ENCODE data around the gene SLX9. TPM values are rescaled to one million over a fixed set of nuclear protein-coding genes. Genes with fewer than 3 reads are reported as not detected.

SLX9 gene
- polyA plus RNA-seq, 1 donor from 2014 or later: 15.4 TPM

DNA sequence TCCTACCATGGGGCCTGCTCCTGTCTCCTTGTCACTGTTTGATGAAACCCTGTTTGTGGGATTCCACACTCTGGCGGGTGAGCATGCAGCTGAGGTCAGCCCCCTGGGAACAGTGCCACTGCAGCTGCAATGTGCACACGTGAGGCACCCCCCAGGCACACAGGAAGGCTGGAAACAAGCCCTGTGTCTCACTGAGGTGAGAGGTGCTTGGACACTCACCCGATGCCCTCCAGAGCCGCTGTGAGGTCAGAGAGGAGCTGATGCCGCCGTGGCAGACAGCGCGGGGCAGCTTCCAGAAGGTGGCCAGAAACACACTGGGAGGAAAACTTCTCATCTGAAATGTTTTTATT, 49.7 kb downstream of the SLX9 start:
- no peaks in the 10 kb centered on the region for H3K27me3 ChIP-seq (ENCODE audit: insufficient read depth, low read depth, low read length)
- H2AFZ ChIP-seq (ENCODE audit: low read depth, low read length): no peak overlapping the region
- TF ChIP-seq POLR2AphosphoS5 (IDR thresholded peaks at IDR 0.05) (peak; percentile 38), RAD21 (conservative IDR thresholded peaks at IDR 0.05) (no peak), EP300 (conservative IDR thresholded peaks at IDR 0.05; ENCODE audit: poor library complexity, severe bottlenecking) (no peak)
- no peaks in the 10 kb centered on the region for H3K9me3 ChIP-seq (ENCODE audit: low read length)
- no peaks in the 10 kb centered on the region for H3K79me2 ChIP-seq (replicated peaks; ENCODE audit: insufficient read depth, low read length)
- H3K27ac ChIP-seq (ENCODE audit: low read length): no peak overlapping the region
- no peaks in the 10 kb centered on the region for H3K9me2 ChIP-seq (ENCODE audit: insufficient read depth, low read length)
- peak overlapping the region; percentile 27 for H3K9ac ChIP-seq (ENCODE audit: low read length)
- no peak overlapping the region for H3K4me2 ChIP-seq (ENCODE audit: low read length)
- no peaks in the 10 kb centered on the region for H3F3A ChIP-seq (ENCODE audit: insufficient read depth, low read length, poor library complexity, severe bottlenecking)
- no peaks in the 10 kb centered on the region for H4K20me1 ChIP-seq (ENCODE audit: insufficient read depth)
- peak overlapping the region; percentile 15 for H3K4me3 ChIP-seq (ENCODE audit: low read length)
- no peaks in the 10 kb centered on the region for H3K36me3 ChIP-seq (ENCODE audit: insufficient read depth, low read length)

- H3K27ac ChIP-seq (ENCODE audit: low read length): no peak overlapping the region
- H3K9me3 ChIP-seq (ENCODE audit: low read length): no peaks in the 10 kb centered on the region
These were observed 50.3 kb downstream of the SLX9 start for GRCh38 chr21:44989943-44990780.

More at GRCh38 chr21:44989943-44990780, 50.3 kb downstream of the SLX9 start:
- Histone ChIP-seq H3K4me2 (ENCODE audit: low read length) (no peak overlapping the region), H3K79me2 (replicated peaks; ENCODE audit: insufficient read depth, low read length) (no peaks in the 10 kb centered on the region), H2AFZ (ENCODE audit: low read depth, low read length) (no peak overlapping the region), H3K9ac (ENCODE audit: low read length) (no peak overlapping the region), H3K9me2 (ENCODE audit: insufficient read depth, low read length) (no peaks in the 10 kb centered on the region), H3K4me3 (ENCODE audit: low read length) (no peak overlapping the region), H3F3A (ENCODE audit: insufficient read depth, low read length, poor library complexity, severe bottlenecking) (no peaks in the 10 kb centered on the region), H3K27me3 (ENCODE audit: insufficient read depth, low read depth, low read length) (no peaks in the 10 kb centered on the region), H4K20me1 (ENCODE audit: insufficient read depth) (no peaks in the 10 kb centered on the region), H3K36me3 (ENCODE audit: insufficient read depth, low read length) (no peaks in the 10 kb centered on the region)
- TF ChIP-seq SMC3 (conservative IDR thresholded peaks at IDR 0.05; ENCODE audit: poor library complexity) (no peak), TAF1 (IDR thresholded peaks at IDR 0.05; ENCODE audit: low read depth) (no peak), EZH2 (IDR thresholded peaks at IDR 0.05; ENCODE audit: borderline replicate concordance, insufficient read depth, low read length, poor library complexity, severe bottlenecking) (no peak), EP300 (conservative IDR thresholded peaks at IDR 0.05; ENCODE audit: poor library complexity, severe bottlenecking) (no peak), POLR2AphosphoS5 (IDR thresholded peaks at IDR 0.05) (no peak), MXI1 (conservative IDR thresholded peaks at IDR 0.05; ENCODE audit: poor library complexity, severe bottlenecking) (no peak), CTCF (IDR thresholded peaks at IDR 0.05; ENCODE audit: poor library complexity, severe bottlenecking) (no peak), RAD21 (conservative IDR thresholded peaks at IDR 0.05) (no peak)
- TF ChIP-seq, protein P1, sequence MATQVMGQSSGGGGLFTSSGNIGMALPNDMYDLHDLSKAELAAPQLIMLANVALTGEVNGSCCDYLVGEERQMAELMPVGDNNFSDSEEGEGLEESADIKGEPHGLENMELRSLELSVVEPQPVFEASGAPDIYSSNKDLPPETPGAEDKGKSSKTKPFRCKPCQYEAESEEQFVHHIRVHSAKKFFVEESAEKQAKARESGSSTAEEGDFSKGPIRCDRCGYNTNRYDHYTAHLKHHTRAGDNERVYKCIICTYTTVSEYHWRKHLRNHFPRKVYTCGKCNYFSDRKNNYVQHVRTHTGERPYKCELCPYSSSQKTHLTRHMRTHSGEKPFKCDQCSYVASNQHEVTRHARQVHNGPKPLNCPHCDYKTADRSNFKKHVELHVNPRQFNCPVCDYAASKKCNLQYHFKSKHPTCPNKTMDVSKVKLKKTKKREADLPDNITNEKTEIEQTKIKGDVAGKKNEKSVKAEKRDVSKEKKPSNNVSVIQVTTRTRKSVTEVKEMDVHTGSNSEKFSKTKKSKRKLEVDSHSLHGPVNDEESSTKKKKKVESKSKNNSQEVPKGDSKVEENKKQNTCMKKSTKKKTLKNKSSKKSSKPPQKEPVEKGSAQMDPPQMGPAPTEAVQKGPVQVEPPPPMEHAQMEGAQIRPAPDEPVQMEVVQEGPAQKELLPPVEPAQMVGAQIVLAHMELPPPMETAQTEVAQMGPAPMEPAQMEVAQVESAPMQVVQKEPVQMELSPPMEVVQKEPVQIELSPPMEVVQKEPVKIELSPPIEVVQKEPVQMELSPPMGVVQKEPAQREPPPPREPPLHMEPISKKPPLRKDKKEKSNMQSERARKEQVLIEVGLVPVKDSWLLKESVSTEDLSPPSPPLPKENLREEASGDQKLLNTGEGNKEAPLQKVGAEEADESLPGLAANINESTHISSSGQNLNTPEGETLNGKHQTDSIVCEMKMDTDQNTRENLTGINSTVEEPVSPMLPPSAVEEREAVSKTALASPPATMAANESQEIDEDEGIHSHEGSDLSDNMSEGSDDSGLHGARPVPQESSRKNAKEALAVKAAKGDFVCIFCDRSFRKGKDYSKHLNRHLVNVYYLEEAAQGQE (IDR thresholded peaks at IDR 0.05; ENCODE audit: borderline replicate concordance): no peak
